Measurements from ENCODE around the gene HIVEP1. TPM values are rescaled to one million over a fixed set of nuclear protein-coding genes. Genes with fewer than 3 reads are reported as not detected.

The HIVEP1 gene
- 25.7 TPM for total RNA-seq
- long read RNA-seq, partial matches to known transcripts: 3 of 6 reads
- long read RNA-seq, other reads (novel, unspliced or antisense): 3 of 6 reads

DNA sequence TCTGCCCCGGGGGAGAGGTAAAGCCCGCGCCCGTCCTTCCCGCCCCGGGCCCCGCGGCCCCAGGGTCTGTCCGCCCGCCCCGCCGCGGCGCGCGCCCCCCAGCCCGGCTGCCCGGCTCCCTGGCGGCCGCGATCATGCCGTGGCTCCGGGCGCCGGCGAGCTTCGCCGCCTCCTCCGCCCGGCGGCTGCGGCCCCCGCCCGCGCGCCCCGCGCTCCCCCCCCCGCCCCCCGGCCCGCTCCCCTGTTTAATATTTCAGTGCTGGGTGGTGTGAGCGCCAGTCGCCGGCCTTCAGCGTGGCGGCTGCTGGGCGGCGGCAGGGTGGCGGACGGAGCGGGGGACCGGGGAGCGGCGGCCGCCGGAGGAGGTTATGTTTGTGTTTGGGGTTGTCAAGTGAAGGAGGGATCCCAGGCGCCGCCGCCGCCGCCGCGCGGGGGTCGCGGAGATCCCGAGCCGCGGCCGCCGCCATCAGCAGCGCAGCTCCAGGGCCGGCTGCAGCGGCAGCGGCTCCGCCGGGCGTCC is at the start of gene HIVEP1:
TSS of gene HIVEP1 (plus strand) at position 275 of the 520 bp plus-strand sequence. CDS start 3,317 bp downstream, outside the sequence.
- no peaks in the 10 kb centered on the region for H3K9me3 ChIP-seq
- peak within 1 kb of the TSS; percentile 93 for H3K27ac ChIP-seq
- no peaks in the 10 kb centered on the region for H3K27me3 ChIP-seq
- TF ChIP-seq, protein P1, sequence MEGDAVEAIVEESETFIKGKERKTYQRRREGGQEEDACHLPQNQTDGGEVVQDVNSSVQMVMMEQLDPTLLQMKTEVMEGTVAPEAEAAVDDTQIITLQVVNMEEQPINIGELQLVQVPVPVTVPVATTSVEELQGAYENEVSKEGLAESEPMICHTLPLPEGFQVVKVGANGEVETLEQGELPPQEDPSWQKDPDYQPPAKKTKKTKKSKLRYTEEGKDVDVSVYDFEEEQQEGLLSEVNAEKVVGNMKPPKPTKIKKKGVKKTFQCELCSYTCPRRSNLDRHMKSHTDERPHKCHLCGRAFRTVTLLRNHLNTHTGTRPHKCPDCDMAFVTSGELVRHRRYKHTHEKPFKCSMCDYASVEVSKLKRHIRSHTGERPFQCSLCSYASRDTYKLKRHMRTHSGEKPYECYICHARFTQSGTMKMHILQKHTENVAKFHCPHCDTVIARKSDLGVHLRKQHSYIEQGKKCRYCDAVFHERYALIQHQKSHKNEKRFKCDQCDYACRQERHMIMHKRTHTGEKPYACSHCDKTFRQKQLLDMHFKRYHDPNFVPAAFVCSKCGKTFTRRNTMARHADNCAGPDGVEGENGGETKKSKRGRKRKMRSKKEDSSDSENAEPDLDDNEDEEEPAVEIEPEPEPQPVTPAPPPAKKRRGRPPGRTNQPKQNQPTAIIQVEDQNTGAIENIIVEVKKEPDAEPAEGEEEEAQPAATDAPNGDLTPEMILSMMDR (IDR thresholded peaks at IDR 0.05): no peak
- ATAC-seq (no peak), DNase-seq (no peak)
- H3K4me3 ChIP-seq: peak within 1 kb of the TSS; percentile 75
- H3K4me1 ChIP-seq: peaks cover 37% of the 10 kb centered on the region
- intact Hi-C loops (cut with DNase I): no loop called here
- no peaks in the 10 kb centered on the region for H3K36me3 ChIP-seq

DNA sequence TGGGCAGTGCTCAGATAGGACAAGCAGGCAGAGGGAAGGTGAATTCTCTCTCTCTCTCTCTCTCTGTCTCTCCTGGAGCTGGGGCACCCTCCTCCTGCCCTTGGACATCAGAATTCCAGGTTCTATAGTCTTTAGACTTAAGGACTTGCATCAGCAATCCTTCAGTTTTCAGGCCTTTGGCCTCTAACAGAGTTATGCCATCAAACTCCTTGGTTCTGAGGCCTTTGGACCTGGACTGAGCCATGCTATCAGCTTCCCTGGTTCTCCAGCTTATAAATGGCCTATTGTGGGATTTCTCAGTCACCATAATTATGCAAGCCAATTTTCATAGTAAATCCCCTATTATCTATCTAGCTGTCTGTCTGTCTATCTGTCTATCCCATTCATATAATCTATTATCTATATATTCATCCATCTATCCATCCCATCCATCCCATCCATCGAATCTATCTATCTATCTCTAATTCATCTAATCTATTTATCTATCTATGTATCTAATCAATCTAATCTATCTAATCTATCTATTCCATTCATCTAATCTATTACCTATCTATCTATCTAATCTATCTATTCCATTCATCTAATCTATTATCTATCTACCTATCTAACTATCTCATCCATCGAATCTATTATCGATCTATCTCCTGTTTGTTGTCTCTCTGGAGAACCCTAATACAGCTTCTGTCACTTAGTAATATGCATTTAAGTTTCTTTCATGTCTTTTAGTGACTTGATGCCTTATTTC is 48.2 kb upstream of the HIVEP1 start:
- no peaks in the 10 kb centered on the region for H3K9me3 ChIP-seq
- H3K4me3 ChIP-seq: no peak overlapping the region
- TF ChIP-seq, protein P1 (IDR thresholded peaks at IDR 0.05): no peak
- no peak for DNase-seq
- no peak overlapping the region for H3K27ac ChIP-seq
- no peaks in the 10 kb centered on the region for H3K27me3 ChIP-seq
- intact Hi-C loops (cut with DNase I): no loop called here
- H3K4me1 ChIP-seq: no peaks in the 10 kb centered on the region
- H3K36me3 ChIP-seq: no peaks in the 10 kb centered on the region
- no peak for ATAC-seq

DNA sequence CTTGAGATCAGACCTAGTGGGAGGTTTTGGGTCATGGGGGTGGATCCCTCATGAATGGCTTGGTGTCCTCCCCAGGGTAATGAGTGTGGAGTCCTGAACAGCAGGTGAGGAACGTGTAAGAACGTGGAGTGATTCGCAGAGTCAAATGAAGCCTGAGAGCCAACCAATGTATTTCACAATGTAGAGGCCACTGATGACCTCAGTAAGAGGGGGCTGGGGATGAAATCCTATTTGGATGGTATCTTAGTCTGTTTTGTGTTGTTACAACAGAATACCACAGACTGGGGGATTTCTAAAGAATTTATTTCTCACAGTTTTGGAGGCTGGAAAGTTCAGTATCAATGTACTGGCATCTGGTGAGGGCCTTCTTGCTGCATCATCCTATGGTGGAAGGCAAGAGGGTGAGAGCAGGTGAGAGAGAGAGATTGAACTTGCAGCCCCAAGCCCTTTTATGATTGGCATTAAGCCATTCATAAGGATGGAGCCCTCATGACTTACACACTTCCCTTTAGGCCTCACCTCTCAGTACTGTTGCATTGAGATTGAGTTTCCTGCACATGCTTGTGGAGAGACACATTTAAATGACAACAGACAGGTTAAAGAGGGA is 47.3 kb upstream of the HIVEP1 start:
- no peak overlapping the region for H3K4me3 ChIP-seq
- H3K9me3 ChIP-seq: no peaks in the 10 kb centered on the region
- no peaks in the 10 kb centered on the region for H3K27me3 ChIP-seq
- no peaks in the 10 kb centered on the region for H3K36me3 ChIP-seq
- ATAC-seq (no peak), DNase-seq (no peak)
- H3K4me1 ChIP-seq: no peaks in the 10 kb centered on the region
- TF ChIP-seq, protein P1 (IDR thresholded peaks at IDR 0.05): no peak
- H3K27ac ChIP-seq: no peak overlapping the region
- intact Hi-C loops (cut with DNase I): no loop called here

DNA sequence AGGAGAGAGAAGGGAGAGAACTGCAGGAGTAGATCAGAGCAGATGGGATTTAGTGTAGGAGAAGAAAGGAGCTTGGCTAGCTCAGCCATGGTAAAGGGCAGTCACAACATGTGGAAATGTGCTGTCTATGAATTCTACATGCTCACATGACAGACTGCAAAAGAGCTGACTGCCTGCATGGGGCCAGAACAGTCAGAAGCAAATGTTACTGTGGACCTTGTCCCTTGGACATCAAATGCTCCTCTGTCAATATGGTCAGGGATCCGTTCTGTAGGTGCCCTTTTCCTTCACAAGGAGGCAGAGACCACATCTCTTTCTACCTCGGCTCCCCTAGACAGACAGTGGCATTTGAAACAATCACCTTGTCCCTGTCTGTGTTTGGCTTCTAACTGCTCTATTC is 46.6 kb upstream of the HIVEP1 start:
- H3K4me1 ChIP-seq: no peaks in the 10 kb centered on the region
- no peak overlapping the region for H3K27ac ChIP-seq
- intact Hi-C loops (cut with DNase I): no loop called here
- ATAC-seq: no peak
- H3K4me3 ChIP-seq: no peak overlapping the region
- TF ChIP-seq, protein P1 (IDR thresholded peaks at IDR 0.05): no peak
- no peak for DNase-seq
- H3K27me3 ChIP-seq: no peaks in the 10 kb centered on the region
- no peaks in the 10 kb centered on the region for H3K36me3 ChIP-seq
- no peaks in the 10 kb centered on the region for H3K9me3 ChIP-seq

DNA sequence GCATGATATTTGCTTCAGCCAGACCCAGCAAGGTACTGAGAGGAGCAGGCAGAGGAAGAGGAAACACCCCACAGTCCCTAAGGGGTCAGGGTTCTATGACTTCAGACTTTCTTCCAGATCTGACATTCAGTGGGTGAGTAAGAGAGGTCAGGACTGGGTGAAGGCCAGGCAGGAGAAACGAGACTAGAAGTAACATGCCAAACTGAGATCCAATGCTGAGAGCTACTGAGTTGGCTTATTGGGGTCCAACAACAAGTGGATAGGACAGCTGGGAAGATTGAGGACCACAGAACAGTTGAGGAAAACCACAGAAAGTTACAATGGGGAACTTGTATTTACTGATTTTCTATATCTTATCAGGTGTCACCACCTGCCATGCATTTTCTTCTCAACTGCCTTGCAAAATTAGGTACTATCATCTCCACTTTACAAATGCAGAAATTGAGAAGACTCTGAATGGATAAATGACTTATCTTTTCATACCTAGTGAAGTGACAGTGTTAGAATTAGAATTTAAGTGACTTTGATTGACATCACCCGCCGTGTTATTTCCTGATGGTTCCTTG is 43.8 kb upstream of the HIVEP1 start:
- intact Hi-C loops (cut with DNase I): no loop called here
- no peak for ATAC-seq
- H3K27ac ChIP-seq: no peak overlapping the region

More for the DNA sequence above, 43.8 kb upstream of the HIVEP1 start:
- H3K9me3 ChIP-seq: no peaks in the 10 kb centered on the region
- no peak overlapping the region for H3K4me3 ChIP-seq
- TF ChIP-seq, protein P1 (IDR thresholded peaks at IDR 0.05): no peak
- no peak for DNase-seq
- no peaks in the 10 kb centered on the region for H3K27me3 ChIP-seq
- H3K4me1 ChIP-seq: no peaks in the 10 kb centered on the region
- H3K36me3 ChIP-seq: no peaks in the 10 kb centered on the region

Data from upper lobe of right lung (tissue), 1 donor.